Hepatocyte (in vitro differentiated cells): ENCODE measurements around the gene CIC. TPM values are rescaled to one million over a fixed set of nuclear protein-coding genes. Genes with fewer than 3 reads are reported as not detected.

Source experiments
- DNase-seq: peaks from one replicate; pipeline ENCODE4 v3.0.0-alpha.2; 2016; ENCODE audit warnings: low spot score
- H2AFZ ChIP-seq: fragments of 200-600 bp; sonication (generic); 2 replicates; pipeline ENCODE4 v1.6.0; 2016; ENCODE audit warnings: antibody characterized with exemption, mild to moderate bottlenecking
- H3K27ac ChIP-seq: fragments of 200-600 bp; sonication (generic); 2 replicates; pipeline ENCODE4 v1.5.1; 2016; ENCODE audit warnings: mild to moderate bottlenecking
- H3K27me3 ChIP-seq: fragments of 200-600 bp; sonication (generic); 2 replicates; pipeline ENCODE4 v1.6.1; 2016
- H3K36me3 ChIP-seq: fragments of 200-600 bp; sonication (generic); replicated peaks from 2 replicates; pipeline ENCODE4 v1.5.1; 2016; ENCODE audit warnings: low read depth; ENCODE audit not compliant: insufficient read depth
- H3K4me1 ChIP-seq: fragments of 200-600 bp; sonication (generic); 2 replicates; pipeline ENCODE4 v1.5.1; 2016; ENCODE audit warnings: mild to moderate bottlenecking, moderate library complexity; ENCODE audit not compliant: insufficient read depth
- H3K4me2 ChIP-seq: fragments of 200-600 bp; sonication (generic); 2 replicates; pipeline ENCODE4 v1.6.0; 2016
- H3K4me3 ChIP-seq: fragments of 200-600 bp; sonication (generic); 2 replicates; pipeline ENCODE4 v1.5.1; 2016; ENCODE audit warnings: mild to moderate bottlenecking
- H3K79me2 ChIP-seq: fragments of 200-600 bp; sonication (generic); 2 replicates; pipeline ENCODE4 v1.6.0; 2017; ENCODE audit warnings: mild to moderate bottlenecking
- H3K9me2 ChIP-seq: fragments of 200-600 bp; sonication (generic); replicated peaks from 2 replicates; pipeline ENCODE4 v1.6.0; 2017; ENCODE audit warnings: mild to moderate bottlenecking; ENCODE audit not compliant: insufficient read depth
- H3K9me3 ChIP-seq: fragments of 200-600 bp; sonication (generic); 2 replicates; pipeline ENCODE4 v1.5.1; 2016; ENCODE audit warnings: low read depth, mild to moderate bottlenecking
- H4K20me1 ChIP-seq: fragments of 200-600 bp; sonication (generic); 2 replicates; pipeline ENCODE4 v1.6.0; 2016; ENCODE audit warnings: mild to moderate bottlenecking; ENCODE audit not compliant: insufficient read depth, poor library complexity, severe bottlenecking
- CTCF ChIP-seq: fragments of 200-600 bp; sonication (generic); IDR thresholded peaks from 2 replicates; pipeline ENCODE4 v1.5.1; 2016; ENCODE audit warnings: antibody characterized with exemption, mild to moderate bottlenecking; ENCODE audit not compliant: poor library complexity
- EZH2 ChIP-seq: fragments of 200-600 bp; sonication (generic); IDR thresholded peaks from 2 replicates; pipeline ENCODE4 v1.6.1; 2016; ENCODE audit warnings: antibody characterized with exemption, mild to moderate bottlenecking, borderline replicate concordance
- EZH2phosphoT487 ChIP-seq: fragments of 200-600 bp; sonication (generic); IDR thresholded peaks from one replicate; pipeline ENCODE4 v1.6.1; 2018; ENCODE audit warnings: antibody characterized with exemption, mild to moderate bottlenecking, low read depth, moderate library complexity; ENCODE audit not compliant: unreplicated experiment, severe bottlenecking
- WGBS: methylation state at CpG from one replicate; pipeline ENCODE4 v1.1.6; 2016; ENCODE audit warnings: low lambda C conversion rate; ENCODE audit errors: missing lambda C conversion rate; 5-methylcytosine and 5-hydroxymethylcytosine counted together
- polyA plus RNA-seq: library from polyadenylated mRNA; unstranded; fragments of >200 nt; fragmentation: Nextera tagmentation; extraction: Ambion mirVana; gene quantifications from 2 replicates; pipeline ENCODE4 v1.2.1, GENCODE V29; 2016
- total RNA-seq: library from RNA; depleted of rRNA; stranded (reverse); fragments of >200 nt; gene quantifications from 2 replicates; pipeline ENCODE4 v1.2.3, GENCODE V29; 2014

The CIC gene
- total and polyA plus RNA-seq, 2 experiments from 2014 or later = 17.4 to 23.2 TPM

GRCh38 chr19:42239544-42240220 lies 29.4 kb upstream of the CIC start:
- no peak overlapping the region for H3K4me3 ChIP-seq
- no peak for DNase-seq
- no peaks in the 10 kb centered on the region for H3K9me2 ChIP-seq
- H3K27me3 ChIP-seq = no peaks in the 10 kb centered on the region
- H3K4me2 ChIP-seq = no peak overlapping the region
- no peak overlapping the region for H3K27ac ChIP-seq
- H4K20me1 ChIP-seq = no peaks in the 10 kb centered on the region
- H2AFZ ChIP-seq = no peak overlapping the region
- H3K36me3 ChIP-seq = no peaks in the 10 kb centered on the region
- TF ChIP-seq EZH2 (no peak), EZH2phosphoT487 (no peak), CTCF (no peak)
- H3K9me3 ChIP-seq = no peaks in the 10 kb centered on the region
- WGBS = 97% methylated on average over 10 of the region's 10 CpGs
- peaks cover 7% of the 10 kb centered on the region for H3K4me1 ChIP-seq
- peaks cover 43% of the 10 kb centered on the region for H3K79me2 ChIP-seq

GRCh38 chr19:42241279-42241678 lies 27.8 kb upstream of the CIC start:
- H3K4me3 ChIP-seq = peak overlapping the region; percentile 82
- H3K27ac ChIP-seq = peak overlapping the region; percentile 79
- H3K9me2 ChIP-seq = no peaks in the 10 kb centered on the region
- no peaks in the 10 kb centered on the region for H3K27me3 ChIP-seq
- no peak overlapping the region for H2AFZ ChIP-seq
- H4K20me1 ChIP-seq = no peaks in the 10 kb centered on the region
- no peak for DNase-seq
- H3K36me3 ChIP-seq = no peaks in the 10 kb centered on the region
- 100% methylated on average over 3 of the region's 3 CpGs for WGBS
- TF ChIP-seq CTCF = no peak
- TF ChIP-seq EZH2phosphoT487 = no peak
- no peak for TF ChIP-seq EZH2
- peaks cover 43% of the 10 kb centered on the region for H3K79me2 ChIP-seq
- peak overlapping the region; percentile 93 for H3K4me2 ChIP-seq
- no peaks in the 10 kb centered on the region for H3K9me3 ChIP-seq
- H3K4me1 ChIP-seq = peaks cover 7% of the 10 kb centered on the region

- DNase-seq = peak; percentile 49
- Histone ChIP-seq H3K36me3 (no peaks in the 10 kb centered on the region), H3K4me2 (peak overlapping the region; percentile 93), H3K79me2 (peaks cover 43% of the 10 kb centered on the region), H3K27ac (peak overlapping the region; percentile 79), H3K9me3 (no peaks in the 10 kb centered on the region), H4K20me1 (no peaks in the 10 kb centered on the region), H3K9me2 (no peaks in the 10 kb centered on the region), H3K4me3 (peak overlapping the region; percentile 82), H3K27me3 (no peaks in the 10 kb centered on the region), H2AFZ (peak overlapping the region; percentile 43), H3K4me1 (peaks cover 12% of the 10 kb centered on the region)
- TF ChIP-seq EZH2 (no peak), CTCF (no peak), EZH2phosphoT487 (no peak)
- 2% methylated on average over 34 of the region's 49 CpGs for WGBS
Observed at GRCh38 chr19:42242069-42242511, 27.0 kb upstream of the CIC start.
